Thyroid gland (tissue), 4 donors: ENCODE results near the gene TSPAN16. TPM values are rescaled to one million over a fixed set of nuclear protein-coding genes. Genes with fewer than 3 reads are reported as not detected.

ENCODE experiments used
- DNase-seq, 2 donors: peaks; one replicate each; pipeline ENCODE4 v3.0.0-alpha.2; 2019
- H3K27ac ChIP-seq, 3 donors: fragments of 200-600 bp; sonication (generic); 1 replicate in 2 of 3; 2 replicates in 1 of 3; pipeline ENCODE4 v1.5.1; 2016 to 2019; ENCODE audit warnings: mild to moderate bottlenecking in 1 of 3, moderate library complexity in 1 of 3
- H3K27me3 ChIP-seq: fragments of 200-600 bp; sonication (generic); one replicate; pipeline ENCODE4 v1.5.1; 2019
- H3K36me3 ChIP-seq, 2 donors: fragments of 200-600 bp; sonication (generic); one replicate each; pipeline ENCODE4 v1.5.1; 2016 to 2019
- H3K4me1 ChIP-seq, 2 donors: fragments of 200-600 bp; sonication (generic); one replicate each; pipeline ENCODE4 v1.5.1; 2017 to 2019
- H3K4me3 ChIP-seq, 3 donors: fragments of 200-600 bp; sonication (generic); replicated peaks in 1 of 3; 1 replicate in 2 of 3; 2 replicates in 1 of 3; pipeline ENCODE4 v1.5.1; 2016; ENCODE audit warnings: mild to moderate bottlenecking in 1 of 3
- H3K9me3 ChIP-seq: fragments of 200-600 bp; sonication (generic); one replicate; pipeline ENCODE4 v1.5.1; 2017
- POLR2A ChIP-seq, 2 donors: fragments of 450-650 bp; IDR thresholded peaks; one replicate each; pipeline ENCODE4 v1.6.1; 2017; ENCODE audit warnings: antibody characterized with exemption in 2 of 2, mild to moderate bottlenecking in 2 of 2, moderate library complexity in 1 of 2
- WGBS, 2 donors: methylation state at CpG; one replicate each; pipeline ENCODE4 v1.1.5; 2017; 5-methylcytosine and 5-hydroxymethylcytosine counted together
- intact Hi-C: fragments of 100-400 bp; cut with DNase I; formaldehyde crosslinking; loops from one replicate; pipeline ENCODE4 v1.15.1; 2023
- total RNA-seq, 4 donors: library from RNA; depleted of rRNA; stranded (reverse); fragments of >200 nt; gene quantifications; one replicate each; pipeline ENCODE4 v1.2.3, GENCODE V29; 2016
- TF ChIP-seq, protein P1 (sequence below), 6 experiments: fragments of 200-600 bp in 3 of 6; fragments of 450-650 bp in 3 of 6; sonication (generic) in 3 of 6; IDR thresholded peaks; one replicate each; pipeline ENCODE4 v1.5.1; 2016 to 2019; ENCODE audit warnings: antibody characterized with exemption in 6 of 6, mild to moderate bottlenecking in 2 of 6, inconsistent platforms in 1 of 6, moderate library complexity in 1 of 6

The TSPAN16 gene
- total RNA-seq, 4 donors from 2014 or later: 0.54 TPM; not detected in 3

DNA sequence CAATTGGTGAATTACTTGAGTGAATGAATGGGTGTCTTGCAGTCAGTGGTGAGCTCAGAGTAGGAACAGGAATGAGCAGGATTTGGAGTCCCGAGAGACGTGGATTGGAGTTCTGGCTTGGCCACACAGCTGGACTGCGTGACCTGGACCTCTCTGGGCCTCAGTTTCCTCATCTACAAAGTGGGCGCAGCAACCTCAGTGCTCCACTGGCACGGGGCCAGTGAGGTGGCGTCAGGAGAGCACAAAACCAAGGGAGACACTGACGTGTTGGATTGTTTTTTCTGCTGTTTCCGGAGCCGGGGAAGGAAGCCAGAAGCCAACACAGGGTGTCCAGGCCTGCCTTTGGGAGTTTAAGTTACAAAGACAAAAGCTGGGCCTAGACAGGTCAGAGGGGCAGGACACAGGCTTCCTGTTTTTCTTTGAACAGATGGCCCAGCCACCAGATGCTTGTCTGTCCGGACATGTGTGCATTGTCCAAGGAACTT, 27.1 kb upstream of the TSPAN16 start:
- no peaks in the 10 kb centered on the region for H3K27me3 ChIP-seq
- TF ChIP-seq, protein P1, sequence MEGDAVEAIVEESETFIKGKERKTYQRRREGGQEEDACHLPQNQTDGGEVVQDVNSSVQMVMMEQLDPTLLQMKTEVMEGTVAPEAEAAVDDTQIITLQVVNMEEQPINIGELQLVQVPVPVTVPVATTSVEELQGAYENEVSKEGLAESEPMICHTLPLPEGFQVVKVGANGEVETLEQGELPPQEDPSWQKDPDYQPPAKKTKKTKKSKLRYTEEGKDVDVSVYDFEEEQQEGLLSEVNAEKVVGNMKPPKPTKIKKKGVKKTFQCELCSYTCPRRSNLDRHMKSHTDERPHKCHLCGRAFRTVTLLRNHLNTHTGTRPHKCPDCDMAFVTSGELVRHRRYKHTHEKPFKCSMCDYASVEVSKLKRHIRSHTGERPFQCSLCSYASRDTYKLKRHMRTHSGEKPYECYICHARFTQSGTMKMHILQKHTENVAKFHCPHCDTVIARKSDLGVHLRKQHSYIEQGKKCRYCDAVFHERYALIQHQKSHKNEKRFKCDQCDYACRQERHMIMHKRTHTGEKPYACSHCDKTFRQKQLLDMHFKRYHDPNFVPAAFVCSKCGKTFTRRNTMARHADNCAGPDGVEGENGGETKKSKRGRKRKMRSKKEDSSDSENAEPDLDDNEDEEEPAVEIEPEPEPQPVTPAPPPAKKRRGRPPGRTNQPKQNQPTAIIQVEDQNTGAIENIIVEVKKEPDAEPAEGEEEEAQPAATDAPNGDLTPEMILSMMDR (IDR thresholded peaks at IDR 0.05): no peak
- TF ChIP-seq POLR2A (IDR thresholded peaks at IDR 0.05): peak in 1 of 2 donors; percentile 34
- WGBS, 2 donors: 31 to 37% methylated on average over 10 of the region's 10 CpGs
- intact Hi-C loops: no loop called here
- no peaks in the 10 kb centered on the region for H3K36me3 ChIP-seq
- no peak overlapping the region for H3K4me3 ChIP-seq
- DNase-seq: peak; percentile 75 to 91
- peak overlapping the region; percentile 66 to 87 (median 82) for H3K27ac ChIP-seq
- peaks cover 0 to 36% of the 10 kb centered on the region in 2 donors for H3K4me1 ChIP-seq
- H3K9me3 ChIP-seq: no peaks in the 10 kb centered on the region

DNA sequence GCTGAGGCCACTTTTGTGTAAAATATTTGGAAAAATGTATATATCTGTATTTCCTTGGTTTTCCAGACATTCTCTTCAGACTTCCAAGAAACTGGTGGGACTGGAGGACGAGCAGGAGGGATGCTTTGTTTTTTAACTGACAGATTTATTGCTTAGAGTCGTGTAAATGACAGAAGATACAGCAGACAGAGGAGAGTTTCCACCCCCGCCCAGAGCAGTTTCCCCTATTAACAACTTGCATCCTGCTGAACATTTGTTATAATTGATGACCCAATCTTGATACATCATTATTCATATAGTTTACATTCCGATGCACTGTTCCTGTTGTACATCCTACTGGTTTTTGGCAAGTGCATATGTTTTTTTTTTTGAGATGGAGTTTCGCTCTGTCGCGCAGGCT, 26.6 kb upstream of the TSPAN16 start:
- intact Hi-C loops: no loop called here
- H3K4me1 ChIP-seq: peaks cover 0 to 31% of the 10 kb centered on the region in 2 donors
- no peaks in the 10 kb centered on the region for H3K36me3 ChIP-seq
- H3K27me3 ChIP-seq: no peaks in the 10 kb centered on the region
- no peak for TF ChIP-seq POLR2A (IDR thresholded peaks at IDR 0.05)
- TF ChIP-seq, protein P1 (IDR thresholded peaks at IDR 0.05): no peak
- no peaks in the 10 kb centered on the region for H3K9me3 ChIP-seq
- 57 to 59% methylated on average over 6 to 7 of the region's 7 CpGs for WGBS, 2 donors
- H3K4me3 ChIP-seq: no peak overlapping the region
- peak overlapping the region; percentile 66 to 87 (median 82) for H3K27ac ChIP-seq
- no peak for DNase-seq

DNA sequence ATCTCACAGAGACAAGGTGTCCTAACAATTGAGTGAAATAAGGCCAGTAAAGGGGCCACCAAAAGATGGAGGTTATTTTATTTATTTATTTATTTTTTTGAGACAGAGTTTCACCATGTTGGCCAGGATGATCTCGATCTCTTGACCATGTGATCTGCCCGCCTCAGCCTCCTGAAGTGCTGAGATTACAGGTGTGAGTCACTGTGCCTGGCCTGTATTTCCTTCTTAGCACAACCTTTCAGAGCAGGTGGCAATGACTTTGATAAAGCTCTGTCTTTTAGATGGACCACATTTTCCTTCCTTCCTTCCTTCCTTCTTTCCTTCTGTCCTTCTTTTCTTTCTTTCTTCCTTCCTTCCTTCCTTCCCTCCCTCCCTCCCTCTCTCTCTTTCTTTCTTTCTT, 22.7 kb upstream of the TSPAN16 start:
- no peak overlapping the region for H3K4me3 ChIP-seq
- no peaks in the 10 kb centered on the region for H3K9me3 ChIP-seq
- H3K27ac ChIP-seq: peak overlapping the region in 1 of 3 donors; percentile 28
- no peak for TF ChIP-seq POLR2A (IDR thresholded peaks at IDR 0.05)
- TF ChIP-seq, protein P1 (IDR thresholded peaks at IDR 0.05): no peak
- intact Hi-C loops: no loop called here
- H3K36me3 ChIP-seq: no peaks in the 10 kb centered on the region
- no peaks in the 10 kb centered on the region for H3K27me3 ChIP-seq
- H3K4me1 ChIP-seq: peaks cover 3 to 29% of the 10 kb centered on the region in 2 donors
- no peak for DNase-seq
- 71 to 81% methylated on average over 2 of the region's 2 CpGs for WGBS, 2 donors

DNA sequence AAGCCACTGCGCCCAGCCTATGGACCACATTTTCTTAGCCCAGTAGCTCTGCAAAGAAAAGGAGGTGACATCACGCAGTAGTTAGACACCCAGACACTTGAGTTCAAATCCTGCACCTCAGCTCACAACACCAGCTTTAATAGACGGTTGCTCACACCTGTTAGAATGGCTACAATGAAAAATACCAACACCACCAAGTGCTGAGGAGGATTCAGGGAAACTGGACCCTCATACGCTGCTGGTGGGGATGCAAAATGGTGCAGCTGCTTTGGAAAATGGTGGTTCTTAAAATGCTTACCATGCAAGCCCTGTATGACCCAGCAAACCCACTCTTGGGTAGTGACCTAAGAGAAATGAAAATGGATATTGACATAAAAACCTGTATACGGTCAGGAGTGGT, 22.0 kb upstream of the TSPAN16 start:
- TF ChIP-seq, protein P1 (IDR thresholded peaks at IDR 0.05): no peak
- no peak for TF ChIP-seq POLR2A (IDR thresholded peaks at IDR 0.05)
- intact Hi-C loops: no loop called here
- Histone ChIP-seq H3K27ac (no peak overlapping the region), H3K27me3 (no peaks in the 10 kb centered on the region), H3K4me3 (no peak overlapping the region), H3K9me3 (no peaks in the 10 kb centered on the region), H3K4me1 (peaks cover 3 to 28% of the 10 kb centered on the region in 2 donors), H3K36me3 (no peaks in the 10 kb centered on the region)
- 74 to 96% methylated on average over 5 of the region's 5 CpGs for WGBS, 2 donors
- no peak for DNase-seq

DNA sequence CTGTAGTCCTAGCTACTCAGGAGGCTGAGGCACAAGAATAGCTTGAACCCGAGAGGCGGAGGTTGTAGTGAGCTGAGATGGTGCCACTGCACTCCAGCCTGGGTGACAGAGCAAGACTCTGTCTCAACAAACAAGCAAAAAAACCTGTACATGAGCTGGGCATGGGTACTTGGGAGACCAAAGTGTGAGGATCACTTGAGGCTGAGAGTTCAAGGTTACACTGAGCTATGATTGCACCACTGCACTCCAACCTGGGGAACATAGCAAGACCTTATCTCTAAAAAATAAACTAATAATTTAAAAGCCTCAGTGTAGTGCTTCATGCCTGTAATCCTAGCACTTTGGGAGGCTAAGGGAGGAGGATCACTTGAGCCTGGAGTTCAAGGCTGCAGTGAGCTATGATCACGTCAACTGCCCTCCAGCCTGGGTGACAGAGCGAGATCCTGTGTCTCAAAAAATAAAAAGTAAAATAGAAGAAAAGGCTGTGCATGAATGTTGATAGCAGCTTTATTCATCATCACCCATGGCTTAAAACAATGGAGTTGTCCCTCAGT, 21.4 kb upstream of the TSPAN16 start:
- 71 to 73% methylated on average over 4 of the region's 4 CpGs for WGBS, 2 donors

More for the DNA sequence above, 21.4 kb upstream of the TSPAN16 start:
- Histone ChIP-seq H3K36me3 (no peaks in the 10 kb centered on the region), H3K4me3 (no peak overlapping the region), H3K27ac (peak overlapping the region in 1 of 3 donors; percentile 73), H3K27me3 (no peaks in the 10 kb centered on the region), H3K9me3 (no peaks in the 10 kb centered on the region), H3K4me1 (peaks cover 3 to 22% of the 10 kb centered on the region in 2 donors)
- DNase-seq: no peak
- intact Hi-C loops: no loop called here
- TF ChIP-seq POLR2A (IDR thresholded peaks at IDR 0.05): no peak
- TF ChIP-seq, protein P1 (IDR thresholded peaks at IDR 0.05): no peak
